H9 (cell line): ENCODE measurements around the gene WNT4. TPM values are rescaled to one million over a fixed set of nuclear protein-coding genes. Genes with fewer than 3 reads are reported as not detected.
"Not testable (repeated sequence)": the region's sequence is repeated elsewhere in the genome, so short reads cannot be mapped to it uniquely, and the experiment has no call there.

Experiments used
- DNase-seq: peaks from one replicate; pipeline ENCODE4 v3.0.0-alpha.2; 2017
- H2AFZ ChIP-seq: one replicate; pipeline ENCODE4 v1.6.1; 2013; ENCODE audit warnings: mild to moderate bottlenecking, low read length, control low read depth, moderate library complexity
- H2AK5ac ChIP-seq: 2 replicates; pipeline ENCODE4 v1.6.1; 2013; ENCODE audit warnings: low read length, control low read depth, mixed read lengths; ENCODE audit not compliant: insufficient read length
- H2BK120ac ChIP-seq: one replicate; pipeline ENCODE4 v1.6.1; 2013; ENCODE audit warnings: low read depth, mild to moderate bottlenecking, low read length, control low read depth, inconsistent platforms; ENCODE audit not compliant: poor library complexity, severe bottlenecking
- H2BK12ac ChIP-seq: 2 replicates; pipeline ENCODE4 v1.6.1; 2013; ENCODE audit warnings: low read length, control low read depth, mixed read lengths, low read depth; ENCODE audit not compliant: insufficient read length
- H2BK15ac ChIP-seq: 2 replicates; pipeline ENCODE4 v1.6.1; 2013; ENCODE audit warnings: low read depth, low read length, control low read depth
- H2BK20ac ChIP-seq: one replicate; pipeline ENCODE4 v1.6.1; 2013; ENCODE audit warnings: low read depth, mild to moderate bottlenecking, low read length, control low read depth, inconsistent platforms; ENCODE audit not compliant: poor library complexity, severe bottlenecking
- H2BK5ac ChIP-seq: 2 replicates; pipeline ENCODE4 v1.6.1; 2013; ENCODE audit warnings: low read length, control low read depth, mixed read lengths; ENCODE audit not compliant: insufficient read length
- H3K14ac ChIP-seq: 2 replicates; pipeline ENCODE4 v1.6.1; 2013; ENCODE audit warnings: low read length, control low read depth; ENCODE audit not compliant: insufficient read depth
- H3K18ac ChIP-seq: 2 replicates; pipeline ENCODE4 v1.6.1; 2013; ENCODE audit warnings: low read depth, mild to moderate bottlenecking, mixed read lengths, low read length, control low read depth; ENCODE audit not compliant: insufficient read length
- H3K23ac ChIP-seq: 2 replicates; pipeline ENCODE4 v1.6.1; 2013; ENCODE audit warnings: low read length, control low read depth, mixed read lengths, low read depth; ENCODE audit not compliant: insufficient read length
- H3K23me2 ChIP-seq: 2 replicates; pipeline ENCODE4 v1.6.1; 2013; ENCODE audit warnings: low read depth, mild to moderate bottlenecking, mixed read lengths, low read length, control low read depth; ENCODE audit not compliant: insufficient read length, poor library complexity, severe bottlenecking
- H3K27ac ChIP-seq: 2 replicates; pipeline ENCODE4 v1.5.1; 2013; ENCODE audit warnings: low read length, control low read depth, mixed read lengths, low read depth; ENCODE audit not compliant: insufficient read length
- H3K27me3 ChIP-seq: 2 replicates; pipeline ENCODE4 v1.6.1; 2013; ENCODE audit warnings: low read length, control low read depth, inconsistent platforms; ENCODE audit not compliant: insufficient read depth
- H3K4ac ChIP-seq: 2 replicates; pipeline ENCODE4 v1.6.1; 2013; ENCODE audit warnings: low read depth, mild to moderate bottlenecking, control low read depth, inconsistent platforms, low read length, moderate library complexity
- H3K4me1 ChIP-seq: 2 replicates; pipeline ENCODE4 v1.6.1; 2013; ENCODE audit warnings: low read length, control low read depth, inconsistent platforms; ENCODE audit not compliant: insufficient read depth
- H3K4me2 ChIP-seq: 2 replicates; pipeline ENCODE4 v1.6.1; 2013; ENCODE audit warnings: low read length, control low read depth, mixed read lengths; ENCODE audit not compliant: insufficient read length, insufficient read depth
- H3K56ac ChIP-seq: 2 replicates; pipeline ENCODE4 v1.6.1; 2013; ENCODE audit warnings: low read depth, mild to moderate bottlenecking, mixed read lengths, low read length, control low read depth; ENCODE audit not compliant: insufficient read length
- H3K79me1 ChIP-seq: 2 replicates; pipeline ENCODE4 v1.6.1; 2013; ENCODE audit warnings: low read depth, mild to moderate bottlenecking, moderate library complexity, low read length, control low read depth, inconsistent platforms; ENCODE audit not compliant: insufficient read depth, poor library complexity, severe bottlenecking
- H3K79me2 ChIP-seq: 2 replicates; pipeline ENCODE4 v1.6.1; 2013; ENCODE audit warnings: low read length, control low read depth, inconsistent platforms; ENCODE audit not compliant: insufficient read depth
- H3K9ac ChIP-seq: 2 replicates; pipeline ENCODE4 v1.6.1; 2013; ENCODE audit warnings: low read length, control low read depth, mixed read lengths; ENCODE audit not compliant: insufficient read length; ENCODE audit errors: extremely low read depth
- H3K9me3 ChIP-seq: one replicate; pipeline ENCODE4 v1.6.1; 2013; ENCODE audit warnings: low read depth, low read length, inconsistent platforms; ENCODE audit not compliant: control insufficient read depth
- H3T11ph ChIP-seq: one replicate; pipeline ENCODE4 v1.6.1; 2013; ENCODE audit warnings: mild to moderate bottlenecking, low read length, control low read depth, inconsistent platforms
- H4K20me1 ChIP-seq: one replicate; pipeline ENCODE4 v1.6.1; 2013; ENCODE audit not compliant: control insufficient read depth, insufficient read length, insufficient read depth
- H4K5ac ChIP-seq: 2 replicates; pipeline ENCODE4 v1.6.1; 2013; ENCODE audit warnings: low read depth, mild to moderate bottlenecking, mixed read lengths, low read length, control low read depth; ENCODE audit not compliant: insufficient read length
- H4K8ac ChIP-seq: replicated peaks from 2 replicates; pipeline ENCODE4 v1.6.1; 2013; ENCODE audit warnings: low read length, control low read depth, mixed read lengths, low read depth; ENCODE audit not compliant: insufficient read length
- H4K91ac ChIP-seq: 2 replicates; pipeline ENCODE4 v1.6.1; 2013; ENCODE audit warnings: low read depth, mild to moderate bottlenecking, moderate library complexity, mixed read lengths, low read length, control low read depth; ENCODE audit not compliant: insufficient read length
- H3K27ac Mint-ChIP-seq, 3 experiments: 2 replicates in 2 of 3; 3 replicates in 1 of 3; pipeline ENCODE4 v1.8.0; 2020 to 2021; ENCODE audit warnings: mixed read lengths in 3 of 3, mild to moderate bottlenecking in 1 of 3, moderate library complexity in 1 of 3
- H3K27me3 Mint-ChIP-seq: 2 replicates; pipeline ENCODE4 v1.8.0; 2021; ENCODE audit warnings: low read depth, mild to moderate bottlenecking, moderate library complexity, mixed read lengths
- H3K36me3 Mint-ChIP-seq, 3 experiments: 2 replicates in 2 of 3; 3 replicates in 1 of 3; pipeline ENCODE4 v1.8.0; 2020 to 2021; ENCODE audit warnings: low read depth in 3 of 3, mixed read lengths in 3 of 3; ENCODE audit not compliant: insufficient read depth in 1 of 3
- H3K4me1 Mint-ChIP-seq, 2 experiments: 2 replicates each; pipeline ENCODE4 v1.8.0; 2020; ENCODE audit warnings: mixed read lengths in 2 of 2
- H3K4me3 Mint-ChIP-seq, 2 experiments: 2 replicates in 1 of 2; 3 replicates in 1 of 2; pipeline ENCODE4 v1.8.0; 2020 to 2021; ENCODE audit warnings: mild to moderate bottlenecking in 2 of 2, mixed read lengths in 2 of 2, moderate library complexity in 1 of 2
- H3K9me3 Mint-ChIP-seq, 2 experiments: 2 replicates in 1 of 2; 3 replicates in 1 of 2; pipeline ENCODE4 v1.8.0; 2020; ENCODE audit warnings: mild to moderate bottlenecking in 2 of 2, mixed read lengths in 2 of 2, moderate library complexity in 1 of 2
- WGBS: extraction: QIAGEN DNeasy Blood & Tissue Kit; methylation state at CpG from one replicate; pipeline ENCODE4 v1.1.7; 2013; ENCODE audit warnings: missing lambda C conversion rate, low lambda C conversion rate, mixed read lengths; ENCODE audit not compliant: insufficient read length; ENCODE audit errors: extremely low coverage; 5-methylcytosine and 5-hydroxymethylcytosine counted together
- total RNA-seq: library from RNA; stranded (reverse); gene quantifications from 2 replicates; pipeline ENCODE4 v1.2.1, GENCODE V29; 2021
- TF ChIP-seq, protein P1 (sequence below): fragments of 200-600 bp; sonication (generic); conservative IDR thresholded peaks from 3 replicates; pipeline ENCODE4 v1.8.0; 2021; ENCODE audit warnings: antibody characterized with exemption, mild to moderate bottlenecking

Gene WNT4
- total RNA-seq, 1 experiment from 2014 or later = 1.4 TPM

GRCh38 chr1:22093513-22093912 lies 49.4 kb downstream of the WNT4 start:
- DNase-seq = no peak
- Histone ChIP-seq H4K8ac (no peak overlapping the region), H3K4me1 (peaks cover 13% of the 10 kb centered on the region), H2BK15ac (no peak overlapping the region), H2BK120ac (no peak overlapping the region), H2BK12ac (no peak overlapping the region), H4K5ac (no peak overlapping the region), H3K56ac (no peak overlapping the region), H3K14ac (no peak overlapping the region), H2AFZ (no peak overlapping the region), H4K91ac (no peak overlapping the region), H3K9me3 (no peaks in the 10 kb centered on the region), H3K4ac (no peak overlapping the region), H3K27ac (no peak overlapping the region), H3K79me1 (no peaks in the 10 kb centered on the region), H2BK20ac (no peak overlapping the region), H3K4me2 (no peak overlapping the region), H2AK5ac (no peak overlapping the region), H3T11ph (no peak overlapping the region), H3K18ac (no peak overlapping the region), H3K79me2 (peaks cover 4% of the 10 kb centered on the region), H3K23me2 (no peaks in the 10 kb centered on the region), H4K20me1 (no peaks in the 10 kb centered on the region), H2BK5ac (no peak overlapping the region), H3K27me3 (no peaks in the 10 kb centered on the region), H3K23ac (no peak overlapping the region), H3K9ac (no peak overlapping the region)
- peaks cover 0 to 45% (median 30%) of the 10 kb centered on the region in 3 experiments; a peak in 5 of 7 replicates for H3K36me3 Mint-ChIP-seq
- H3K27me3 Mint-ChIP-seq = no peaks in the 10 kb centered on the region
- H3K4me3 Mint-ChIP-seq = no peak overlapping the region; a peak in 1 of 5 replicates
- H3K9me3 Mint-ChIP-seq = no peaks in the 10 kb centered on the region
- no peak overlapping the region; a peak in 1 of 7 replicates for H3K27ac Mint-ChIP-seq
- TF ChIP-seq, protein P1, sequence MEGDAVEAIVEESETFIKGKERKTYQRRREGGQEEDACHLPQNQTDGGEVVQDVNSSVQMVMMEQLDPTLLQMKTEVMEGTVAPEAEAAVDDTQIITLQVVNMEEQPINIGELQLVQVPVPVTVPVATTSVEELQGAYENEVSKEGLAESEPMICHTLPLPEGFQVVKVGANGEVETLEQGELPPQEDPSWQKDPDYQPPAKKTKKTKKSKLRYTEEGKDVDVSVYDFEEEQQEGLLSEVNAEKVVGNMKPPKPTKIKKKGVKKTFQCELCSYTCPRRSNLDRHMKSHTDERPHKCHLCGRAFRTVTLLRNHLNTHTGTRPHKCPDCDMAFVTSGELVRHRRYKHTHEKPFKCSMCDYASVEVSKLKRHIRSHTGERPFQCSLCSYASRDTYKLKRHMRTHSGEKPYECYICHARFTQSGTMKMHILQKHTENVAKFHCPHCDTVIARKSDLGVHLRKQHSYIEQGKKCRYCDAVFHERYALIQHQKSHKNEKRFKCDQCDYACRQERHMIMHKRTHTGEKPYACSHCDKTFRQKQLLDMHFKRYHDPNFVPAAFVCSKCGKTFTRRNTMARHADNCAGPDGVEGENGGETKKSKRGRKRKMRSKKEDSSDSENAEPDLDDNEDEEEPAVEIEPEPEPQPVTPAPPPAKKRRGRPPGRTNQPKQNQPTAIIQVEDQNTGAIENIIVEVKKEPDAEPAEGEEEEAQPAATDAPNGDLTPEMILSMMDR = no peak
- peaks cover 33 to 48% of the 10 kb centered on the region in 2 experiments for H3K4me1 Mint-ChIP-seq
- WGBS = no CpG with 5 or more reads among the region's 1 CpG

GRCh38 chr1:22092026-22092768 lies 50.7 kb downstream of the WNT4 start:
- Mint-ChIP-seq H3K36me3 (peaks cover 3 to 44% (median 29%) of the 10 kb centered on the region in 3 experiments; a peak in 5 of 7 replicates), H3K4me1 (peaks cover 40 to 55% of the 10 kb centered on the region in 2 experiments), H3K27ac (peak overlapping the region in 1 of 3 experiments; percentile 81; a peak in 1 of 7 replicates)
- H3K4me1 ChIP-seq = peaks cover 13% of the 10 kb centered on the region
- H3K4me2 ChIP-seq, H4K5ac ChIP-seq, H3K9me3 ChIP-seq, H3K27me3 Mint-ChIP-seq, H3K4me3 Mint-ChIP-seq, H2BK15ac ChIP-seq, H3K27ac ChIP-seq, H3K79me1 ChIP-seq, H3T11ph ChIP-seq, H4K91ac ChIP-seq, H3K9ac ChIP-seq, H3K27me3 ChIP-seq, H4K8ac ChIP-seq, DNase-seq, H2BK12ac ChIP-seq, H3K18ac ChIP-seq, H2AK5ac ChIP-seq, H3K23ac ChIP-seq, H2BK20ac ChIP-seq, H2BK5ac ChIP-seq, H3K9me3 Mint-ChIP-seq, H2AFZ ChIP-seq, H3K79me2 ChIP-seq, H4K20me1 ChIP-seq, H3K23me2 ChIP-seq, H3K14ac ChIP-seq, H3K4ac ChIP-seq, H3K56ac ChIP-seq, H2BK120ac ChIP-seq: not testable (repeated sequence)
- WGBS = no CpG with 5 or more reads among the region's 3 CpGs
